GM12878 (cell line): Measurements from ENCODE around the gene PIM2. TPM values are rescaled to one million over a fixed set of nuclear protein-coding genes. Genes with fewer than 3 reads are reported as not detected.

Source experiments
- ATAC-seq: fragments of 200-7000 bp; cut with Tn5 transposase; 3 replicates; pipeline ENCODE4 v1.9.1; 2020; ENCODE audit warnings: mild to moderate bottlenecking, moderate library complexity
- BruUV-seq: library from RNA; stranded (reverse); fragments of 400-500 nt; replicated peaks from 2 replicates; lab custom pipeline; 2021; lab: Mats Ljungman, UMichigan
- CTCF ChIA-PET: fragments of 300-600 bp; sonication (Branson Sonifier 250); formaldehyde crosslinking; extraction: SDS; loops from one replicate; lab custom pipeline; 2021; ENCODE audit warnings: inconsistent platforms; lab: Yijun Ruan, JAX
- POLR2A ChIA-PET: fragments of 350-600 bp; formaldehyde crosslinking; extraction: SDS; loops from one replicate; lab custom pipeline; 2021; ENCODE audit warnings: inconsistent platforms; lab: Charles Lee
- RAD21 ChIA-PET: fragments of 300-600 bp; sonication (Branson Sonifier 250); formaldehyde crosslinking; loops from one replicate; lab custom pipeline; 2023; ENCODE audit warnings: antibody characterized with exemption; ENCODE audit not compliant: unreplicated experiment; lab: Charles Lee
- SMC1A ChIA-PET: fragments of 300-600 bp; sonication (Branson Sonifier 250); formaldehyde crosslinking; loops from one replicate; lab custom pipeline; 2023; ENCODE audit not compliant: unreplicated experiment, uncharacterized antibody; lab: Charles Lee
- DNase-seq: peaks from one replicate; pipeline ENCODE4 v3.0.0-alpha.2; 2011; ENCODE audit warnings: low read depth, low spot score
- FAIRE-seq: peaks from 3 replicates; lab custom pipeline; 2011; peaks lifted over from hg19 to GRCh38; lab: Jason Lieb, UNC
- H2AFZ ChIP-seq: 2 replicates; pipeline ENCODE4 v1.6.0; 2011; ENCODE audit warnings: low read depth, low read length, control low read depth; ENCODE audit not compliant: control insufficient read depth
- H3K27ac ChIP-seq: 2 replicates; pipeline ENCODE4 v1.5.1; 2011; ENCODE audit warnings: control low read depth; ENCODE audit not compliant: control insufficient read depth, insufficient read depth
- H3K27me3 ChIP-seq, 2 experiments: replicated peaks in 1 of 2; 2 replicates each; pipeline versions ENCODE4 v1.6.0 to v1.6.1; 2011; ENCODE audit warnings: low read length in 1 of 2; ENCODE audit not compliant: control insufficient read depth in 2 of 2, insufficient read depth in 2 of 2
- H3K36me3 ChIP-seq, 2 experiments: 2 replicates each; pipeline ENCODE4 v1.5.1; 2011; ENCODE audit warnings: low read length in 1 of 2; ENCODE audit not compliant: control insufficient read depth in 2 of 2, insufficient read depth in 2 of 2
- H3K4me1 ChIP-seq: 2 replicates; pipeline ENCODE4 v1.6.1; 2011; ENCODE audit warnings: mild to moderate bottlenecking, low read length, moderate library complexity, mixed read lengths; ENCODE audit not compliant: control insufficient read depth, insufficient read depth
- H3K4me2 ChIP-seq: 2 replicates; pipeline ENCODE4 v1.6.0; 2011; ENCODE audit warnings: control low read depth; ENCODE audit not compliant: control insufficient read depth, insufficient read depth
- H3K4me3 ChIP-seq: fragments of 200-600 bp; sonication (generic); 2 replicates; pipeline ENCODE4 v1.5.1; 2016
- H3K79me2 ChIP-seq: 2 replicates; pipeline ENCODE4 v1.6.0; 2011; ENCODE audit warnings: low read length; ENCODE audit not compliant: control insufficient read depth, insufficient read depth
- H3K9ac ChIP-seq: 2 replicates; pipeline ENCODE4 v1.8.0; 2011; ENCODE audit warnings: low read length, control low read depth, mixed read lengths; ENCODE audit not compliant: control insufficient read depth, insufficient read depth
- H3K9me3 ChIP-seq: replicated peaks from 3 replicates; pipeline ENCODE4 v1.5.1; 2011; ENCODE audit warnings: mild to moderate bottlenecking, low read length; ENCODE audit not compliant: control insufficient read depth, insufficient read depth
- H4K20me1 ChIP-seq: 2 replicates; pipeline ENCODE4 v1.6.0; 2011; ENCODE audit not compliant: control insufficient read depth, insufficient read depth
- ELK1 ChIP-seq: IDR thresholded peaks from 2 replicates; pipeline ENCODE4 v1.6.1; 2012; ENCODE audit warnings: low read depth, low read length, improper control_type of control experiment
- IKZF1 ChIP-seq: fragments of 450-650 bp; conservative IDR thresholded peaks from 2 replicates; pipeline ENCODE4 v1.6.1; 2017; ENCODE audit warnings: antibody characterized with exemption, mild to moderate bottlenecking
- IKZF2 ChIP-seq, 2 experiments: fragments of 450-650 bp; IDR thresholded peaks; 2 replicates each; pipeline ENCODE4 v1.6.1; 2017; ENCODE audit warnings: mild to moderate bottlenecking in 2 of 2, moderate library complexity in 2 of 2
- IRF5 ChIP-seq: fragments of 450-650 bp; IDR thresholded peaks from 2 replicates; pipeline ENCODE4 v1.6.1; 2017; ENCODE audit warnings: borderline replicate concordance
- SIN3A ChIP-seq: IDR thresholded peaks from 2 replicates; pipeline ENCODE4 v1.6.1; 2012; ENCODE audit warnings: low read depth, low read length, improper control_type of control experiment
- SPI1 ChIP-seq: IDR thresholded peaks from 2 replicates; pipeline ENCODE4 v1.6.1; 2011; ENCODE audit warnings: low read depth, mild to moderate bottlenecking, low read length, moderate library complexity, borderline replicate concordance; ENCODE audit not compliant: insufficient read depth
- ZBTB40 ChIP-seq: fragments of 450-650 bp; IDR thresholded peaks from 2 replicates; pipeline ENCODE4 v1.6.1; 2016; ENCODE audit warnings: mild to moderate bottlenecking, moderate library complexity, borderline replicate concordance
- WGBS: methylation state at CpG from one replicate; pipeline ENCODE4 v1.1.6; 2016; ENCODE audit warnings: low lambda C conversion rate; ENCODE audit not compliant: insufficient replicate concordance, insufficient coverage; ENCODE audit errors: missing lambda C conversion rate; 5-methylcytosine and 5-hydroxymethylcytosine counted together
- in situ Hi-C: fragments of 300-500 bp; cut with MboI; formaldehyde crosslinking; loops from 9 replicates; pipeline ENCODE4 v1.14.3; 2018; ENCODE audit warnings: mixed read lengths
- intact Hi-C: fragments of 100-400 bp; cut with micrococcal nuclease; formaldehyde crosslinking; loops from one replicate; pipeline ENCODE4 v1.14.2; 2022; ENCODE audit not compliant: unreplicated experiment
- polyA plus RNA-seq, 11 experiments: library from polyadenylated mRNA; depleted of rRNA in 4 of 11; unstranded in 6 of 11; stranded (reverse) in 5 of 11; fragments of >200 nt; fragmentation: Nextera tagmentation in 4 of 11; fragmentation: Illumina TruSeq in 1 of 11; extraction: Ambion mirVana in 4 of 11; extraction: Trizol in 1 of 11; gene quantifications; 1 replicate in 1 of 11; 2 replicates in 10 of 11; pipeline versions ENCODE4 v1.2.1 to v1.2.3, GENCODE V29; 2011 to 2016; ENCODE audit warnings: inconsistent platforms in 2 of 11, missing spikeins in 2 of 11, low read depth in 1 of 11
- total RNA-seq, 4 experiments: library from RNA; depleted of rRNA in 3 of 4; stranded (reverse); fragments of >200 nt in 3 of 4; fragmentation: Illumina TruSeq in 1 of 4; extraction: Trizol in 1 of 4; gene quantifications; 2 replicates each; pipeline versions ENCODE4 v1.2.1 to v1.2.3, GENCODE V29; 2013 to 2021

PIM2 gene
- total and polyA plus RNA-seq, 10 of the 15 experiments (the other 5 are each of a cell fraction or from before 2014, with no cell fraction given): 19.2 to 96.8 (median 32.3) TPM

- CTCF ChIA-PET: interaction anchor here (0.9 to 1.9 kb wide), 3 partner anchors 9 to 15 kb away, joined by 3 to 8 read pairs (median 4); no protein-coding TSS in a partner anchor
- no peak for ATAC-seq
- peaks cover 2 to 5% of the 10 kb centered on the region in 2 experiments; a peak in 3 of 4 replicates for H3K36me3 ChIP-seq
- intact Hi-C loops: no loop called here
- no peaks in the 10 kb centered on the region for H3K79me2 ChIP-seq
- FAIRE-seq: no peak
- RAD21 ChIA-PET: interaction anchor here (1.3 kb wide), 1 partner anchor 9 kb away, joined by 3 read pairs; no protein-coding TSS in a partner anchor
- TF ChIP-seq SPI1: peak; percentile 50; the same call in 1 of the 2 replicates
- TF ChIP-seq IKZF1: no peak
- TF ChIP-seq IKZF2 (IDR thresholded peaks at IDR 0.05): peak; percentile 36 to 57; a peak in 3 of 4 replicates
- H2AFZ ChIP-seq: no peak overlapping the region
- 0 out of 2 replicates have a peak, but pooled peaks cover 5% of the 10 kb centered on the region for H3K4me1 ChIP-seq
- H3K27ac ChIP-seq: no peak overlapping the region
- BruUV-seq: no TSS peak
- H3K9me3 ChIP-seq: no peaks in the 10 kb centered on the region
- SMC1A ChIA-PET: interaction anchor here (1.5 to 1.6 kb wide), 2 partner anchors 12 kb away, joined by 3 to 4 read pairs; no protein-coding TSS in a partner anchor
- no peak overlapping the region for H3K9ac ChIP-seq
- in situ Hi-C loops: loop anchor here (25.0 kb wide), 1 partner anchor 1716 kb away; the partner anchor contains the start of gene CDK16
- no peaks in the 10 kb centered on the region for H4K20me1 ChIP-seq
- no peak overlapping the region for H3K4me3 ChIP-seq
- DNase-seq: no peak
- POLR2A ChIA-PET: interaction anchor here (2.0 kb wide), 1 partner anchor 10 kb away, joined by 13 read pairs; no protein-coding TSS in a partner anchor
- 0% methylated on average over 2 of the region's 2 CpGs for WGBS
- no peaks in the 10 kb centered on the region for H3K27me3 ChIP-seq
- H3K4me2 ChIP-seq: no peak overlapping the region
Measured at GRCh38 chrX:48927736-48928382, 9.0 kb upstream of the PIM2 start.

GRCh38 chrX:48927123-48927522, 8.3 kb upstream of the PIM2 start:
- ATAC-seq: no peak
- ChIA-PET SMC1A (interaction anchor here (1.2 to 1.5 kb wide), 3 partner anchors 9 to 12 kb away, joined by 3 to 6 read pairs (median 4); no protein-coding TSS in a partner anchor), RAD21 (interaction anchor here (1.3 kb wide), 2 partner anchors 10 to 13 kb away, joined by 3 to 5 read pairs; no protein-coding TSS in a partner anchor), POLR2A (interaction anchor here (2.0 kb wide), 1 partner anchor 11 kb away, joined by 13 read pairs; no protein-coding TSS in a partner anchor), CTCF (interaction anchor here (1.1 to 1.9 kb wide), 2 partner anchors 10 to 16 kb away, joined by 3 to 8 read pairs; no protein-coding TSS in a partner anchor)
- Histone ChIP-seq H3K4me1 (0 out of 2 replicates have a peak, but pooled peaks cover 2% of the 10 kb centered on the region), H3K4me2 (no peak overlapping the region), H3K36me3 (peaks cover 2 to 5% of the 10 kb centered on the region in 2 experiments; a peak in 3 of 4 replicates), H3K27me3 (no peaks in the 10 kb centered on the region), H3K9ac (no peak overlapping the region), H3K27ac (no peak overlapping the region), H2AFZ (no peak overlapping the region), H3K79me2 (no peaks in the 10 kb centered on the region), H3K9me3 (no peaks in the 10 kb centered on the region), H4K20me1 (no peaks in the 10 kb centered on the region), H3K4me3 (no peak overlapping the region)
- no peak for DNase-seq
- FAIRE-seq: no peak
- intact Hi-C loops (no loop called here), in situ Hi-C loops (loop anchor here (25.0 kb wide), 1 partner anchor 1715 kb away; the partner anchor contains the start of gene CDK16)
- BruUV-seq: no TSS peak
- WGBS: 73% methylated on average over 5 of the region's 5 CpGs
- TF ChIP-seq SIN3A (no peak), ZBTB40 (no peak), IRF5 (no peak), ELK1 (no peak)
